Brain microvascular endothelial cell (primary cell): Measurements from ENCODE around the gene TBCE.
"Not testable (repeated sequence)": the region's sequence is repeated elsewhere in the genome, so short reads cannot be mapped to it uniquely, and the experiment has no call there.

ENCODE experiments used
- DNase-seq: peaks from one replicate; pipeline ENCODE4 v3.0.0-alpha.2; 2020
- H3K27ac ChIP-seq: fragments of 250-450 bp; sonication (Bioruptor Pico); 2 replicates; pipeline ENCODE4 v1.5.1; 2020; ENCODE audit warnings: mild to moderate bottlenecking, moderate library complexity
- H3K27me3 ChIP-seq: fragments of 250-450 bp; sonication (Bioruptor Pico); replicated peaks from 2 replicates; pipeline ENCODE4 v1.5.1; 2020; ENCODE audit warnings: mild to moderate bottlenecking
- H3K36me3 ChIP-seq: fragments of 250-450 bp; sonication (Bioruptor Pico); replicated peaks from 2 replicates; pipeline ENCODE4 v1.5.1; 2020; ENCODE audit warnings: mild to moderate bottlenecking
- H3K4me3 ChIP-seq: 2 replicates; pipeline ENCODE4 v1.5.1; 2011; ENCODE audit warnings: low read depth, mild to moderate bottlenecking, control low read depth, low read length, moderate library complexity
- in situ Hi-C: cut with HindIII; loops from 2 replicates; pipeline ENCODE4 v1.10.0; 2017; ENCODE audit warnings: low sequenced_read_pairs, low pct_ligation_motif_present
- TF ChIP-seq, protein P1 (sequence below): IDR thresholded peaks from 2 replicates; pipeline ENCODE4 v1.5.1; 2011; ENCODE audit warnings: low read depth, mild to moderate bottlenecking, moderate library complexity, low read length, control low read depth, inconsistent platforms; ENCODE audit errors: missing control alignments

Gene TBCE

DNA sequence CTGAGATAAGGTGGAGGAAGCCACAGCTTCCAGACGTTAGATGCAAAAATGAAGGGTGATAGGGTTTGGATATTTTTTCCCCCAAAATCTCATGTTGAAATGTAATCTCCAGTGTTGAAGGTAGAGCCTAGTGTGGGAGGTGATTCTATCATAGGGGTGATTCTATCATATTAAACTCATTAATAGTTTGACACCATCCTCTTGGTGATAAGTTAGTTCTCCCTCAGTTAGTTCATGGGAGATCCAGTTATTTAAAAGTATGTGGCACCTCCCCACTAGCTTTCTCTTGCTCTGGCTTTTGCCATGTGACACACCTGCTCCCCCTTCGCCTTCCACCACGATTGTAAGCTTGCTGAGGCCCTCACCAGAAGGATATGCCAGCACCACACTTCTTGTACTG is 8.3 kb upstream of the TBCE start:
- in situ Hi-C loops = no loop called here
- no peak for DNase-seq
- Histone ChIP-seq H3K4me3 (no peak overlapping the region), H3K36me3 (no peaks in the 10 kb centered on the region), H3K27me3 (no peaks in the 10 kb centered on the region), H3K27ac (no peak overlapping the region)
- TF ChIP-seq, protein P1, sequence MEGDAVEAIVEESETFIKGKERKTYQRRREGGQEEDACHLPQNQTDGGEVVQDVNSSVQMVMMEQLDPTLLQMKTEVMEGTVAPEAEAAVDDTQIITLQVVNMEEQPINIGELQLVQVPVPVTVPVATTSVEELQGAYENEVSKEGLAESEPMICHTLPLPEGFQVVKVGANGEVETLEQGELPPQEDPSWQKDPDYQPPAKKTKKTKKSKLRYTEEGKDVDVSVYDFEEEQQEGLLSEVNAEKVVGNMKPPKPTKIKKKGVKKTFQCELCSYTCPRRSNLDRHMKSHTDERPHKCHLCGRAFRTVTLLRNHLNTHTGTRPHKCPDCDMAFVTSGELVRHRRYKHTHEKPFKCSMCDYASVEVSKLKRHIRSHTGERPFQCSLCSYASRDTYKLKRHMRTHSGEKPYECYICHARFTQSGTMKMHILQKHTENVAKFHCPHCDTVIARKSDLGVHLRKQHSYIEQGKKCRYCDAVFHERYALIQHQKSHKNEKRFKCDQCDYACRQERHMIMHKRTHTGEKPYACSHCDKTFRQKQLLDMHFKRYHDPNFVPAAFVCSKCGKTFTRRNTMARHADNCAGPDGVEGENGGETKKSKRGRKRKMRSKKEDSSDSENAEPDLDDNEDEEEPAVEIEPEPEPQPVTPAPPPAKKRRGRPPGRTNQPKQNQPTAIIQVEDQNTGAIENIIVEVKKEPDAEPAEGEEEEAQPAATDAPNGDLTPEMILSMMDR = no peak

DNA sequence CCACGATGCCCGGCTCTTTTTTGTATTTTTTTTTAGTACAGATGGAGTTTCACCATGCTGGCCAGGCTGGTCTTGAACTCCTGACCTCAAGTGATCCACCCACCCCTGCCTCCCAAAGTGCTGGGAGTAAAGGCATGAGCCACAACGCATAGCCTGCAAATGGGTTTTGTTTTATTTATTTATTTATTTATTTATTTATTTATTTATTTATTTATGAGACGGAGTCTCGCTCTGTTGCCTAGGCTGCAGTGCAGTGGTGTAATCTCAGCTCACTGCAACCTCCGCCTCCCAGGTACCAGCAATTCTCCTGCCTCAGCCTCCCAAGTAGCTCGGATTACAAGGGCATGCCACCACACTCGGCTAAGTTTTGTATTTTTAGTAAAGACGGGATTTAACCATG is 3.0 kb upstream of the TBCE start:
- in situ Hi-C loops, DNase-seq, H3K4me3 ChIP-seq, H3K27ac ChIP-seq, H3K36me3 ChIP-seq, H3K27me3 ChIP-seq: not testable (repeated sequence)

DNA sequence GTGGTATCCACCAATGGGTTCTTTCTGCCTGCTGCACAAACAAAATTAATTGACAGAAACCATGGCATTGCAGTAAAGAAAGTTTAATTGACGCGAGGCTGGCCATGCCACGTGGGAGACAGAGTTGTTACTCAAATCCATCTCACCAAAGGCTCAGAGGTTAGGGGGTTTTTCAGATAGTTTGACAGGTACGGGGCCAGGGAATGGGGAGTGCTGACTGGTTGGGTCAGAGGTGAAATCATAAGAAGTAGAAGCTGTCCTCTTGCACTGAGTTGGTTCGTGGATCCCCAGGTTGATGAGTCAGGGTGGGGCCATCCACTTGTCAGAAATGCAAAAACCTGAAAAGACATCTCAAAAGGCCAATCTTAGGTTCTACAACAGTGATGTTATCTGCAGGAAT is 941 bp upstream of the TBCE start:
- in situ Hi-C loops = no loop called here
- no peak for DNase-seq
- TF ChIP-seq, protein P1 = no peak
- H3K36me3 ChIP-seq = no peaks in the 10 kb centered on the region
- H3K27me3 ChIP-seq = no peaks in the 10 kb centered on the region
- H3K27ac ChIP-seq = no peak overlapping the region
- no peak overlapping the region for H3K4me3 ChIP-seq

DNA sequence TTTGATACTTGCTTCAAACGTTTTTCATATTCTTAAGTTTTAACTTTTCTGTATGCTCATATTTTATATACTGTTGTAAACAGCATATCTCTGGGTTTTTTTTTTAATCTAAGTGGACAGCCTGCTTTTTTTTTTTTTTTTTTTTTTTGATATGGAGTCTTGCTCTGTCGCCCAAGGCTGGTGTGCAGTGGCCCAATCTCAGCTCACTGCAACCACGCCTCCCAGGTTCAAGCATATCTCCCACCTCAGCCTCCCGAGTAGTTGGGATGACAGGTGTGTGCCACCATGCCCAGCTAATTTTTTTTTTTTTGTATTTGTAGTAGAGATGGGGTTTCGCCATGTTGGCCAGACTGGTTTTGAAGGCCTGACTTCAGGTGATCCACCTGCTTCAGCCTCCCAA is 1.2 kb downstream of the TBCE start:
- TF ChIP-seq, protein P1 = no peak
- no peaks in the 10 kb centered on the region for H3K27me3 ChIP-seq
- in situ Hi-C loops = no loop called here
- H3K4me3 ChIP-seq = peak overlapping the region; percentile 84
- H3K27ac ChIP-seq = no peak overlapping the region
- DNase-seq = no peak
- H3K36me3 ChIP-seq = no peaks in the 10 kb centered on the region

DNA sequence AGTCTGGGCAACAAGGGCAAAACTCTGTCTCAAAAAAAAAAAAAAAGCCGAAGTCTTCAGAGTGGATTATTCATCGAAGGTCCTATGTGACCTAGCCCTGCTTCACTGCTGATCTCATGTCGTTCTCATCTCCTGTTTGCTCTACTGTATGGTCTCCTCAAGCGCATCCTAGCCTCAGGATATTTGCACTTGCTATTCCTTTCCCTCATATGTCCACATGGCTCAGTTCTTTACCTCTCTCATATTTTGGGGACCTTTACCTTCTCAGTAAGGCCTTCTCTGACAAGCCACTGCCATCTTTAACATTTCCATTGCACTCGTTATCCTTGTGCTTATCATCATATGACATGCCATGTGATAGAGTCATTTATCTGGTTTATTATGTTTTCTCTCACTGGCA is 2.6 kb downstream of the TBCE start:
- no peaks in the 10 kb centered on the region for H3K36me3 ChIP-seq
- TF ChIP-seq, protein P1 = no peak
- no peak overlapping the region for H3K27ac ChIP-seq
- no peak overlapping the region for H3K4me3 ChIP-seq
- no peak for DNase-seq
- in situ Hi-C loops = no loop called here
- no peaks in the 10 kb centered on the region for H3K27me3 ChIP-seq

DNA sequence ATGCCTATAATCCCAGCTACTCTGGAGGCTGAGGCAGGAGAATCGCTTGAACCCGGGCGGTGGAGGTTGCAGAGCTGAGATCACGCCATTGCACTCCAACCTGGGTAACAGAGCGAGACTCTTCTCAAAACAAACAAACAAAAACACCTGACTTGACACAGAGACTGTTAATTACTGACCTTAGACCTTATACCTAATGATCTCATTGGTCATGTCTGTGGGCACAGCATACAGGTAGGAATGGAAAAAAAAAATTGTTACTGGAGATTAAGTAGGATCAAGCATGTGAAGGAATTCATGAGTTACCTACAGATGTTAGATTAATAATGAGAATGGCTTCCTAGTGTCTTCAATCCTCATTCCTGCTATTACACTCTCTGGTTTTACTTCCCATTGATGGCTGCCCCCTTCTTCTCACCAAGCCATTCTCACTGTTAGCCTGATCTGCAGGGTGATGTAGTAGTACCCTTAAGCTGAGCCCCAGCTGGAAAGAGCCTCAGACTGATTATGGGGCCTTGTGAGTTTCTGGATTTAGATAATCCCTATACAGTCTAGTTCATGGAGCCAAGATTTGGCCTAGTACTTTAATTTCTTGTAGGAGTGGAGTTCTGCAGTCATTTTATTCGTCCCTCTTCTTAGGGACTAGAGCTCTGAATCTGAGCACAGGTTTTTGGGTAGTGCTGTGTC is 8.8 kb downstream of the TBCE start:
- Histone ChIP-seq H3K27ac (no peak overlapping the region), H3K27me3 (no peaks in the 10 kb centered on the region), H3K36me3 (peaks cover 9% of the 10 kb centered on the region), H3K4me3 (no peak overlapping the region)
- in situ Hi-C loops = no loop called here
- no peak for DNase-seq
- TF ChIP-seq, protein P1 = no peak

DNA sequence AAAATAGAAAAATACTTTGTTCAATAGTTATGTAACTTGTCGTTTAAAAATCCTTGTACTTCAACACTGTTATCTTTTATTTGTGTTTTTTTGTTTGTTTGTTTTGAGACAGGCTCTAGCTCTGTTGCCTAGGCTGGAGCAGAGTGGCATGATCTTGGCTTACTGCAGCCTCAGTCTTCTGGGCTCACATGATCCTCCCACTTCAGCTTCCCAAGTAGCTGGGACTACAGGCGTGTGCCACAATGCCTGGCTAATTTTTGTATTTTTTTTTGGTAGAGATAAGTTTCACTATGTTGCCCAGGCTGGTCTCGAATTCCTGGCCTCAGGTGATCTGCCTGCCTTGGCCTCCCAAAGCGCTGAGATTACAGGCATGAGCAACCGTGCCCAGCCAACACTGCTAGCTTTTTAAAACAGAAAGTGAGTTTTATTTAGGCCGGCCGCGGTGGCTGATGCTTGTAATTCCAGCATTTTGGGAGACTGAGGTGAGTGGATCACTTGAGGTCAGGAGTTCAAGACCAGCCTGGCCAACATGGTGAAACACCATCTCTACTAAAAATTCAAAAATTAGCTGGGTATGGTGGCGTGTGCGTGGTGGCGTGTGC is 11.0 kb downstream of the TBCE start:
- H3K4me3 ChIP-seq, in situ Hi-C loops, H3K27ac ChIP-seq, DNase-seq, H3K27me3 ChIP-seq: not testable (repeated sequence)
- peaks cover 12% of the 10 kb centered on the region for H3K36me3 ChIP-seq

DNA sequence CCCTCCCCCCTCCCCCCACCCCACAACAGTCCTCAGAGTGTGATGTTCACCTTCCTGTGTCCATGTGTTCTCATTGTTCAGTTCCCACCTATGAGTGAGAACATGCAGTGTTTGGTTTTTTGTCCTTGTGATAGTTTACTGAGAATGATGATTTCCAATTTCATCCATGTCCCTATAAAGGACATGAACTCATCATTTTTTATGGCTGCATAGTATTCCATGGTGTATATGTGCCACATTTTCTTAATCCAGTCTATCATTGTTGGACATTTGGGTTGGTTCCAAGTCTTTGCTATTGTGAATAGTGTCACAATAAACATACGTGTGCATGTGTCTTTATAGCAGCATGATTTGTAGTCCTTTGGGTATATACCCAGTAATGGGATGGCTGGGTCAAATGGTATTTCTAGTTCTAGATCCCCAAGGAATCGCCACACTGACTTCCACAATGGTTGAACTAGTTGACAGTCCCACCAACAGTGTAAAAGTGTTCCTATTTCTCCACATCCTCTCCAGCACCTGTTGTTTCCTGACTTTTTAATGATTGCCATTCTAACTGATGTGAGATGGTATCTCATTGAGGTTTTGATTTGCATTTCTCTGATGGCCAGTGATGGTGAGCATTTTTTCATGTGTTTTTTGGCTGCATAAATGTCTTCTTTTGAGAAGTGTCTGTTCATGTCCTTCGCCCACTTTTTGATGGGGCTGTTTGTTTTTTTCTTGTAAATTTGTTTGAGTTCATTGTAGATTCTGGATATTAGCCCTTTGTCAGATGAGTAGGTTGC is 14.9 kb downstream of the TBCE start:
- DNase-seq, H3K27ac ChIP-seq, H3K27me3 ChIP-seq, in situ Hi-C loops, H3K4me3 ChIP-seq: not testable (repeated sequence)
- H3K36me3 ChIP-seq = peaks cover 10% of the 10 kb centered on the region

DNA sequence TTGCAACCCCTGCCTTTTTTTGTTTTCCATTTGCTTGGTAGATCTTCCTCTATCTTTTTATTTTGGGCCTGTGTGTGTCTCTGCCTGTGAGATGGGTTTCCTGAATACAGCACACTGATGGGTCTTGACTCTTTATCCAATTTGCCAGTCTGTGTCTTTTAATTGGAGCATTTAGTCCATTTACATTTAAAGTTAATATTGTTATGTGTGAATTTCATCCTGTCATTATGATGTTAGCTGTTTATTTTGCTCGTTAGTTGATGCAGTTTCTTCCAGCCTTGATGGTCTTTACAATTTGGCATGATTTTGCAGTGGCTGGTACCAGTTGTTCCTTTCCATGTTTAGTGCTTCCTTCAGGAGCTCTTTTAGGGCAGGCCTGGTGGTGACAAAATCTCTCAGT is 18.4 kb downstream of the TBCE start:
- in situ Hi-C loops, H3K27ac ChIP-seq, H3K27me3 ChIP-seq, H3K4me3 ChIP-seq, DNase-seq, H3K36me3 ChIP-seq: not testable (repeated sequence)
